Measurements from ENCODE around the gene MCC.
A peak's percentile ranks its signal among the peaks of the same experiment; 100 is the strongest.

Gene MCC

DNA sequence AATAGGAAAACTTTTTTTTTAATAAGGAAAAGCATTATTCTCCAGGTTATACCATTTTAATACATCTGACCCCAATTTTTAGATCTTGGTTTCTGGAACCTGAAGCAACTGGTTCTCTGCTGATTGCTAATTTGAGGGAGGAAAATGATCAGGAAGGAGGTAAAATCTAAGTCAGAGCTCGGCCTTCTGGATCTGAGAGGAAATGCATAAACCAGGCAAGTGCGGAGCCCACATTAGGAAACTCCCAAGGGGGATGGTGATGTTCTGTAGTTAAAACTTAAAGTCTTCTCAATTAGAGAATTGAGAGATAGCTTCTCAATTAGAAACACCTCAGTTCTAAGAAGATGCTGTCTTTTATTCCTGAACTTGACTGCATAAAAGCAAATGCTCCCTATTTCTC, 167.0 kb downstream of the MCC start:
- no peak for DNase-seq (ENCODE audit: insufficient read length, low spot score)
- TF ChIP-seq POLR2A (IDR thresholded peaks at IDR 0.05; ENCODE audit: low read depth, low read length): no peak
- no peak for FAIRE-seq

DNA sequence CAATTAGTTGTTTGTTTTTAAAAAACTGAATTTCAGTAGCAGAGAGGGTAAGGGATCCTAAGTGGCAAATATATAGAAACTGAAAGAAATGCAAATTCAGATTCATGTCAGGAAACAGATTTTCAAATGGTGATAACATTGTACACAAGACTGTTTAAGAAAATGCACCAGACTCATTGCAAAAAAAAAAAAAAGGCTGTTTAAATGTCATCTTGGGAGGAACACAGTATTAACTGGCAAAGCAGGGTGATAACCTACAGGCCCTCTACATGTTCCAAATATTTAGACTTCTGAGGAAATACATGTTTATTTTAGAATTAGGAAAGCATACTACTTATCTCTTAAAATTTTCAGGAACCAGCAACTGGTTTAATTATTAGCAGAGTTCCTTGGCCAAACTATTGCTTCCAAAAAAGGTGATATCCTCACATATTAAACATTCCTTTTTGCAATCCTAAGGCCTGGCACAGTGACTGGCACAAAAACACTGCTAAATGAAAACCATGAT, 167.9 kb downstream of the MCC start:
- DNase-seq (ENCODE audit: insufficient read length, low spot score): no peak
- no peak for TF ChIP-seq POLR2A (IDR thresholded peaks at IDR 0.05; ENCODE audit: low read depth, low read length)

DNA sequence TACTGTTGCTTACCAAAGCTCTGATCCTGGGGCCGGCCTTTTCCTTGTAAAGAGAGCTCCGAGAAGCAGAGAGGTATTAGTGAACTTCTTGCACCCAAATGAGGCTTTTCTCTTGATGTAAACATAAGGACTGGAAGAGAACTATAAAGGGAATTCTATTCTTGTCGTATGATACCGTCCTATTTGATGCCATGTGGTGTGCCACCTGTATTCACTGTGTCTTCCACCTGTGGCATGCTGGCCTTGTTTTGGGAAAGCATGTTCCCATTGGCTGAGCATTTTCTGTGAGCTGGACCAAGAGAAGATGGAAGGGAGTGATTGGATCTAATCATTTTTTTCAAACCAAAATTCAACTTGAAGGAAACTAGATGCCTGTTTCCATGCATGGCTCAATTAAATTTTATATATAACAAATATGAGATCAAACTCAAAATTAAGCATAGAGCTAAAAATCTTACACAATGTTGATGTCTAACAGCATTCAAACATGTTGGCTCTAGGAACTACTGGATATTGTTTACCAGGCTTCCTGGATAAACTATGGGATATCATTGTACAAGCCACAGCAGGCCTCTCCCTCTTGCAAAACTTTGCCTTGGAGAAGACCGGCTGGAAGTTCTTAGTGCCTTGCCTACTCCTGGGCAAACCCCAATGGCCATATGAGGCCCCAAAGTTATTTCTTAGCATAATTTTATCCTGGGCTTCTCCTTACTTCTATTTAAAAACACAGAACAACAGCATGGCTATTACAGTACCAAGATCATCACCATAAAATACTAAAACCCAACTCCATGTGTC, 168.8 kb downstream of the MCC start:
- TF ChIP-seq POLR2A (IDR thresholded peaks at IDR 0.05; ENCODE audit: low read depth, low read length): no peak
- DNase-seq (ENCODE audit: insufficient read length, low spot score): no peak
- no peak for FAIRE-seq

More for the DNA sequence above, 167.9 kb downstream of the MCC start:
- FAIRE-seq: no peak

DNA sequence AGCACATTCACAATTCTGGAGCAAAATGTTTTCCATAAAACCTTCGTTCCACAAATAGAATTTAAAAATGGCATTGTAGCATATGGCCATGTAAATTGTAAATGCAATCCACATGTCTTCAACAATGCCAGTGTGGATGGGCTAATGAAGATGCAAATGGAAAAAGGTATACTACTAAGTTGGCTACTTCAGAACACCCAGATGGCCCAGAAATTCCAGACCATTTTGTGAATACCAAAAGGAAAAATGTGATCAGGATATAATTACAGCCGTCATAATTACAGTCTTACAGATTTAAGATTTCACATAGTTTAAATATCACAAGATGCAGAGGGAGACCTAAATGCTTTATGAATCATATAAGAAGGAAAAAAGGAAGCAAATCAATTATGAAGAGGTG, 170.6 kb downstream of the MCC start:
- FAIRE-seq: no peak
- DNase-seq (ENCODE audit: insufficient read length, low spot score): no peak
- TF ChIP-seq POLR2A (IDR thresholded peaks at IDR 0.05; ENCODE audit: low read depth, low read length): no peak

DNA sequence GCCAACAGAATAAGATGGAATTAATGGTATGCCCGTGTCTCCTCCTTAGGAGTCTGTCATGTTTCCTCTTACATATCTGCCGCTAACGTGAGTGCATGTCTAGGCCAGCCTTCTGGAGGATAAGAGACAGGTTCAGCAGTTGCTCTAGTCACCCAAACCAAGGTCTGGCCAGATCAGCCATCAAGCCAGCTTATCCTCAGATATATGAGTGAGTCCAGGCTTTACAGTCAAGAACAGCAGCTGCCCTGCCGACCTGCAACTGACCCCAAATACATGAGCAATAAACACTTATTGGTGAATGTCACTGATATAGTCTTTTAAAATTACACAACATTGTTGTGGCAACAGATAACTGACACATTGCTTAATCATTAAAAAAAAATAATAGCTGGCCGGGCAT, 177.0 kb downstream of the MCC start:
- no peak for TF ChIP-seq POLR2A (IDR thresholded peaks at IDR 0.05; ENCODE audit: low read depth, low read length)
- FAIRE-seq: no peak
- no peak for DNase-seq (ENCODE audit: insufficient read length, low spot score)

DNA sequence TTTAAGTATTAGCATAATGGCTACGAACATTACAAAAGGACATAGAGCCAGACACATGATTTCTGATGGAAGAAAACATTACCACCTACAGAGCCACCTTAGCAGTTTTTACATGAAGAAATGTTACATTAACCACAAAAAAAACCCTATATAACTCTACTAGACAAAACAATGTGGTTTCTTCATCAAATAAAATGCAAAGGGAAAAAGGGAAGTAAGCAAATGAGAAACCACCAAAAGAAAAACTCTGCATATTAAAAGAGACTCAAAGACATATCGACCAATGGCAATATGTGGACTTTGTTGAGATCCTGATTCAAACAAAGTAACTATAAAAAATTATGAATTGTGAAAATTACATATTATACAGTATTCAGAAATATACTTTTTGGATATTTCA, 186.1 kb downstream of the MCC start:
- no peak for TF ChIP-seq POLR2A (IDR thresholded peaks at IDR 0.05; ENCODE audit: low read depth, low read length)
- DNase-seq (ENCODE audit: insufficient read length, low spot score) (no peak), FAIRE-seq (no peak)

DNA sequence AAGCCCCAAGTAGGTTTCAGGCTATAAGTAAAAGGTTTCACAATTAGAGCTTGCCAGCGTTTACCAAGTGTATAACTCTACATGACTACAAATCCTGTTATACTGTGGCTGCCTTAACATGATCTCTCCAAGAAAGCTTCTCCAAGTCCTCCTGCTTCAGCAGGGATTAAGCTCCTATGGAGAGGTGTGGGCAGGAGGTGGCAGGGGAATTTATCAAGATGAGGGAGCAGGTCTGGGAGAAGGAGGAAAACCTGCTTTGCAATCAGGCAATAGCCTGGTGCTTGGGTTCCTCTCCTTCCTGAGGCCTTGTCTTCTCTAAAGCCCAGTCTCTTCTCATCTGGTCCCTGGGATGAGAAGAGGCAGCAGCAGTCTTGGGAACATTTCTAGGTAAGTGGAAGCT, 188.7 kb downstream of the MCC start:
- TF ChIP-seq POLR2A (IDR thresholded peaks at IDR 0.05; ENCODE audit: low read depth, low read length): no peak
- DNase-seq (ENCODE audit: insufficient read length, low spot score): no peak
- FAIRE-seq: no peak

DNA sequence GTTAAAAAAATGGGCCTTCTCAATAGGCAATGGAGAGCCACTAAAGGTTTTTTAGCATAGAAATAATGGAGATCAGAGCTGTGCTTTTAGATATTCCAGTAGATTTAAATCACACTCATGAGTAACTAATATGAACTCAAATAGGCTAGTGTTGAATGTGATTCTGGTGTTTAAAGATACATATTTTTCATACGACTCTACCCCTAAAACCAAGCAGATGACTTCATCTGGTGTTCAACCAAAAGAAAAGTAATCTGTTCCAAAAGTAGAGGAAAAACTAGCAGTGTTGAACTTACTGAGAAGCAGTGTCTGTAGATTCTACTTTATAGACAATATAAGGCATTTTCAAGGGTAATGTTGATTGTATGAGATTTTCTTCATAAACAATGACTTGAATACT, 191.6 kb downstream of the MCC start:
- no peak for FAIRE-seq
- no peak for TF ChIP-seq POLR2A (IDR thresholded peaks at IDR 0.05; ENCODE audit: low read depth, low read length)
- DNase-seq (ENCODE audit: insufficient read length, low spot score): no peak

DNA sequence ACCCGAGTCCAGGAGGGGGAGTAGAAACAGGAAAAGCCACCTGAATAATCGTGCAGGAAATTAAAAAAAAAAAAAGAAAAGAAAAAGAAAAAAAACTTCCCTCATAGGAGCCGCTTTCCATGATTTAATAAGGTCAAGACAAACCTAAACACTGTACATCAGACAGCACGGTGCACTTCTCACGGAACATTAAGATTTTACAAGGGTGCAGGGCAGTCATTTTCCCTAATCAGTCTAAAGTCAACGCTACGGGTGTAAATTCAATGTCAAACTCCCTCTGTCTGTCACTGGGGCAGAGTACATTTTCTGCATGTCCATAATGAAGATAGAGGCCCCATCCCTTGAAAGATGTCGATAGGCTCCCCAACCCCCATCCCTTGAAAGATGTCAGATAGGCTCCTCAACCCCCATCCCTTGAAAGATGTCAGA, 193.1 kb downstream of the MCC start:
- no peak for TF ChIP-seq POLR2A (IDR thresholded peaks at IDR 0.05; ENCODE audit: low read depth, low read length)
- FAIRE-seq: no peak
- no peak for DNase-seq (ENCODE audit: insufficient read length, low spot score)

DNA sequence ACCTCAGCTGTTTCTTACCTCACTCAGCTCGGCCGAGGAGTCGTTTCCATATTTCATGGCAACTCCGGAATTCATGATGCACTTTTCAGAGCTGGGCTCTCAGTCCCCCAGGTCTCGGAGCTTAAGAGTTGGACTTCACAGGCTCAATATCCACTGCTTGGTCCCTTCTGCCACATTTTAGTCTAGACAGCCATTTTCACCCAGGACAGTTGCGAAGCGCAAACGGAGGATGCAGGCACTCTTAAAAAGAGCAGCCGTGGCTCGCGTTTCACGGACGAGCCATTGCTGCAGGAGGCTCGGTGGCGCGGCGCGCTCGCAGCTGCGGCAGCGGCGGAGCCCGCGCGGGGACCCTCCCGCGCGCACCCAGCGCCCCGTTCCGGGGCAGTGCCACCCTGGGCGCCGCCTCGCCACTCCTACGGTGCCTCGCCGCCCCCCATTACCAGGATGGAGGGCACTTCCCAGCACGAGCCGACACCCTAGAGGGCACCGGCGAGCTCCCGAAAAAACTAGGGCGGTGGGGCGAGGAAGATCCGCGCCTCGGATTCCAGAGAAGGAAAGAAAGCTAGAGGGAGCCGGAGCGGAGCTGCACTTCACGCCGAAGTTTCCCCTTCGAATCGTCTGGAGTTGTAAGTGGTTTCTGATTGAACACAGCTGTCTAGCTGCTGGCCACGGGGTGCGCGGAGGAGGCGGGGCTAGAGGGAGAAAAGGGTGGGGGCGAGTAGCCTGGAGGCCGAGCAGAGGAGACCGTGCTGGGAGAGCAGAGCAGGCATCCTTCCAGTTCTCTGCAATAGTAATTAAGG, 193.7 kb downstream of the MCC start:
- DNase-seq (ENCODE audit: insufficient read length, low spot score) (peak; percentile 80), FAIRE-seq (no peak)
- TF ChIP-seq POLR2A (IDR thresholded peaks at IDR 0.05; ENCODE audit: low read depth, low read length): peak; percentile 50; the same call in 1 of the 2 replicates

DNA sequence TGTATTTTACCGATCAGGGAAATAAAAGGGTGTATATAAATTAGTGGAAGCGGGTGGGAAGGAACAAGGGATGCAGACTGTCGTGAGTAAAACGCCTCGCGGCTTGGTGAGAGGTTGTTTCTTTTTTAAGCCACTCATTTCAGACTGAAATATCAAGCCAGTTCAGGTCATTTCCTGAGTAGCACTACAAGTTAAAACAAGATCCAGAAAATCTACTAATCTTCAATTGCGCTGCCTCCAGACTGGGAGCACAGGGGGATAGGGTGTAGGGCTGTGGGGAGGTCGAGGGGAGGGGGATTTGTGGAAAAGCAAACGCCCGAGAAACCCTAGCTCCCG, 194.3 kb downstream of the MCC start:
- FAIRE-seq (peak; percentile 33), DNase-seq (ENCODE audit: insufficient read length, low spot score) (no peak)
- TF ChIP-seq POLR2A (IDR thresholded peaks at IDR 0.05; ENCODE audit: low read depth, low read length): no peak

DNA sequence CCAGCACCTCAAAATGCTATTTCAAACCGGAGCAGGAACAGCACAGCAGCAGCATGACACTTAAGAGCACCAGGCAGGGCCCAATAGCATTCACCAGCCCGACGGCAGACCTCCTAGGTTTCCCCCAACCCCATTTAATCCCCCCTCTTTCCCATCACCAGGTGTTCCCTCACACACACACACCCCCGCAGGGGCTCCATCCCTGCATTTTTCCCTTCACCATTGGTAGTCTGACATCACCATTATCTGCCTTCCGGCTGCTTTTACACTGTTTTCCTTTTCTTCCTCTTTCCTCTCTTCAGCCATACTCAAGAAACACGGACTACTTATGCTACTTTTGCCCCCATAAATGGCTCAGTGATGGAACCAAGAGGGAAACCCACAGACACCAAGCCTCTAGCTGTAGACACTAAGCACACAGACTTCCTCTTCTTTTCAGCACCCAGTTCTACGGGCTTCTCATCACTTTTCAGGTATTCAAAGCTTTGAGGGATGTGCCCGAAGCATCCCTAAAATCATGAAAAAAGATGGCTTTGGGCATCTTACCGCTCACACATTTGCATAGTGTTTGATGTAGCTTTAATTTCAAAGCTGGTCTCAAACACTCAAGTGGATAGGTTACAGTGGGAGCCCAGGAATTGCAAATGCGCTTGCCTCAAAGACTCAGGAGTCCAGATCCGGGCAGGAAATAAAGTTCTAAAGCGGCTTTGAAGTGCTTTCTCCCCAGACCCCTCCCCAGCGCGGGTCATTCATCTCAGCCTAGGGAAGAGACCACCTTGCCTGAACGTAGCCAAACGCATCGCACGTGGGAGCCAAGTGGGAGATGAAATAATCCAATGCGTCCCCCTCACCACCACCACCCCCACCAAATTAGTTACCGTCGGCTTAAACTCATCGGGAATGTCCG, 194.9 kb downstream of the MCC start:
- no peak for FAIRE-seq
- TF ChIP-seq POLR2A (IDR thresholded peaks at IDR 0.05; ENCODE audit: low read depth, low read length): no peak
- DNase-seq (ENCODE audit: insufficient read length, low spot score): no peak

DNA sequence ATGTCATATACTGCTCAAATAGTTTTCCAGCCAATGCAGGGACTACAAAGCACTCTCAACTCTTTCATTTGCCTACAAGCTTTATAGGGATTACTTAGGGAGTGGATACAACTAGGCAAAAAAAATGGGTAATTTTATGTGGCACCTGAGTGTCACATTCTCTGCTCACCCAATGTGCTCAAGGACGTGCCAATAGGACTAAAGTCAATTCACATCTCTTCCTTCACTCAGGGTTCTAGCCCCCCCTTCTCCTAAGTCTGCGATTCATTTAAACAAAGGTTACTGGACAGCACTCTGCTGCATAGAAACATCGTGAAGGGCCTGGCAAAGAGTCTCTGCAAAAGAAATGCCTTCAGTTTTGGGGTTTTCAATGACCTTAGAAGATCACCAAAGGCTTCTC, 195.8 kb downstream of the MCC start:
- FAIRE-seq (no peak), DNase-seq (ENCODE audit: insufficient read length, low spot score) (no peak)
- TF ChIP-seq POLR2A (IDR thresholded peaks at IDR 0.05; ENCODE audit: low read depth, low read length): no peak

DNA sequence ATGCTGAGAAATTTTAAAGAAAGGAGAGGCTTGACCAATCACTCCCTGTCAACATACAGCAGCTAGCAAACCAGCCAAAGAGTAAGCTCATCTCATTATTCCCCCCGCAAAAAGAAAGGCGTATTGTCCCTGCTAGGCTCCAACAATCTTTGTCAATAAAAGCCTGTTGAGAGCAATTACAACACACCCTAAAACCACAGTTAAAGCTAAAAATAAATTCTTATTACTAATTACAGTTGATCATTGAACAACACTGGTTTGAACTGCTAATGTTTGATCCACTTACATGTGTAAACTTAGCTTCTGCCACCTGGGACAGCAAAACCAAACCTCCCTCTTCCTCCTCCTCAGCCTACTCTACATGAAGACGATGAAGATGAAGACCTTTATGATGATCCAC, 204.7 kb downstream of the MCC start:
- DNase-seq (ENCODE audit: insufficient read length, low spot score) (no peak), FAIRE-seq (no peak)
- no peak for TF ChIP-seq POLR2A (IDR thresholded peaks at IDR 0.05; ENCODE audit: low read depth, low read length)

All from H54 (cell line).